Measurements from ENCODE around the gene CYP1B1. TPM values are rescaled to one million over a fixed set of nuclear protein-coding genes. Genes with fewer than 3 reads are reported as not detected.
A peak's percentile ranks its signal among the peaks of the same experiment; 100 is the strongest.

Gene CYP1B1
- total RNA-seq, 1 donor from 2014 or later, result 13.7 TPM

DNA sequence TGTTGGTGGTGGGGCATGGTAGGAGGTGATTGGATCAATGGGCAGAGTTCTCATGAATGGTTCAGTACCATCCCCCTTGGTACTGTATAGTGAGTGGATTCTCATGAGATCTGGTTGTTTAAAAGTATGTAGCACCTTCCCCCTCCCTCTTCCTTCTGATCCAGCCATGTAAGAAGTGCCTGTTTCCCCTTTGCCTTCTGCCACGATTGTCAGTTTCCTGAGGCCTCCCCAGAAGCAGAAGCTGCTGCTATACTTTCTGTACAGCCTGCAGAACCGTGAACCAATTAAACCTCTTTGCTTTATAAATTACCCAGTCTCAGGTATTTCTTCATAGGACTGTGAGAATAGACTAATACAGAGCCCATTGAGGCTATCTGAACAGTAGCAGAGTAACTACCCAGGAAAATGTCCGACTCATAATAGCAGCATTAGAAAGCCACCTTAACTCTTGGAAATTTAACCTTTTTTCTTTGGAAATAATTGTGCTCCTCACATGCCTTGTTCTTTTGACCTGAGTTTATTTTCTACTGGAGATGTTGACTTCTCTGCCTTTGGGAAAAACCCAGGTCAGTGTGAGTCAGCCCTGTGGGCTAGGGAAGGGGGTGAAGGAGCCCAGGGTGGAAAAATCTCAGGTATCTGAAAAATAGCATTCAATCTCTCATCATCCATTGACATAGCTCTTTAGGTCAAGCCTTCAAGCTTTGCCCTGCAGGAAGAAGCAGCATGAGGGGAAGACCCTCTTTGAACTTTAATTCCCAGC is 18.1 kb downstream of the CYP1B1 start:
- H3K9me3 Mint-ChIP-seq, result no peaks in the 10 kb centered on the region
- no peak overlapping the region for H3K27ac Mint-ChIP-seq
- H3K4me3 Mint-ChIP-seq, result peak overlapping the region; percentile 4
- intact Hi-C loops (cut with micrococcal nuclease), result no loop called here
- no peak for DNase-seq
- H3K27me3 Mint-ChIP-seq, result peaks cover 5% of the 10 kb centered on the region
- H3K4me1 Mint-ChIP-seq, result peaks cover 17% of the 10 kb centered on the region
- no peaks in the 10 kb centered on the region for H3K36me3 Mint-ChIP-seq (ENCODE audit: low read depth)

DNA sequence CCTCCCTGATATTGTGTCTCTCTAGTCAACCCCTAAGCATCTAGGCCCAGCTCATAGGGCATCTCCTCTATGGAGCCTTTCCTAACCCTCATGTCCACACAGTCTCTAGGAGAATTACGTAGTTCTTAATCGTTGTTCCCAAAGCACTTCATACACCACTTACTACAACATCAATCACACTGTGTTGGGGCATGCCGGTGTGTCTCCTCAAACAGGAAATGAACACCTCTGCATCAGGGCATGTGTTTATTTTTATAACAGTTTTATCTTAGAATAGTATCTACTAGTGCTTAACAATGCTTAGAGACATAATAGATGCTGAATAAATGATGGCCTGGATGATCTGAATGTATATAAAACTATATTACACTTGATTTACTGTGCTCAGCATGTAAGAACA is 19.7 kb downstream of the CYP1B1 start:
- peaks cover 13% of the 10 kb centered on the region for H3K27me3 Mint-ChIP-seq
- no peaks in the 10 kb centered on the region for H3K36me3 Mint-ChIP-seq (ENCODE audit: low read depth)
- H3K27ac Mint-ChIP-seq, result no peak overlapping the region
- intact Hi-C loops (cut with micrococcal nuclease), result no loop called here
- no peak for DNase-seq
- H3K9me3 Mint-ChIP-seq, result no peaks in the 10 kb centered on the region
- H3K4me1 Mint-ChIP-seq, result peaks cover 17% of the 10 kb centered on the region
- H3K4me3 Mint-ChIP-seq, result no peak overlapping the region

DNA sequence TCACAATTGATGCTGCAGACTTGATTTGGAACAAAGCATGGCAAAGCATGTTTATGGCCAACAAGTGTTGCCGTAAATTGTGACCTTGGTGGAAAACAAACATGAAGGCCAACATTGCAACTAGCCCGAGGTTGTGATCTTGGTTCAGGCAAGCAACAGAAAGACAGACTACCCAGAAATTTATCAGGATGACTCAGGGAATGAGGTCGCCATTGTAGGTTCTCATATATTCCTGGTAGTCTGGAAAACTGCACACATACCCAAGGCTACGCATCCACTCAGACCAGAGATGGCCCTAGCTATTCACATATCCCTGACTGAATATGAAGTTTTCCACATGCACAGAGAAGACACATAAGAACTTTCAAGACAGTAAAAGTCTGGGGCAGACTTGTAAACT is 30.1 kb downstream of the CYP1B1 start:
- no peaks in the 10 kb centered on the region for H3K9me3 Mint-ChIP-seq
- H3K27ac Mint-ChIP-seq, result no peak overlapping the region
- H3K4me1 Mint-ChIP-seq, result no peaks in the 10 kb centered on the region
- DNase-seq, result no peak
- H3K4me3 Mint-ChIP-seq, result no peak overlapping the region
- H3K36me3 Mint-ChIP-seq (ENCODE audit: low read depth), result no peaks in the 10 kb centered on the region
- intact Hi-C loops (cut with micrococcal nuclease), result no loop called here
- H3K27me3 Mint-ChIP-seq, result peaks cover 22% of the 10 kb centered on the region

DNA sequence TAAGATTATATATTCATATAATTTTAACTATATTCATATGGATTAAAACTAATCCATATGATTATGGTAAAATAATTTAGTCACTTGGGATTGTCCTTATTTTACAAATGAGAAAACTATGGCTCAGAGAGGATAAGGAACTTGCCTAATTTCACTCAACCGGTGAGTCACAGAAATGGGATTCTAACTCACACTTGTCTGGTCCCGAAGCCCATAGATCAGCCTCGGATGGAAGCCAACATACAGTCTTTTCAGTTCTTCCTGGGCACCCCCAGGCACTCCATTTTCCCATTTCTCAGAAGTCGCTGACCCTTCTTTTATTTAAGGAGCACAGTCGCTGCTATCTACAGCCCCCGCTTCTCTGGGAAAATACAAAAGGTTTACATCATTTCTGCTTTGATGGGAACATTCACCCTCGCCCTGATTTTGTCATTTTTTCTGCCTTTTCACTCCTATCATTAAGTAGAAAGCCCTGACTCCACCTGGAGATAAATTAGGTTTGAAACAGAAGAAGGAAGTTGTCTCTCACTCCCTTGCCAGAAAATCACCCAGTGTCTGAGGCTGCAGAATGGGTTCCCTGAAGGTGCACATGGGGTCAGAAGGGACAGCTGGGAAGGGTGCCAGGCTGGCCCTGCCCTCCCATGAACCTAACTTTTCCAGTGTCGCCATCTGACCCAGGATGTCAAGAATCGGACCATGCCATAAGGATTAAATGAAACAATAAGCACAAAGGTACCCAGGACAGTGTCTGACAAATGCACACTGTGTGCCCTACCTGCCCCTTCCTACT is 36.6 kb downstream of the CYP1B1 start:
- Mint-ChIP-seq H3K27me3 (peaks cover 38% of the 10 kb centered on the region), H3K4me1 (peaks cover 12% of the 10 kb centered on the region), H3K4me3 (no peak overlapping the region), H3K36me3 (ENCODE audit: low read depth) (no peaks in the 10 kb centered on the region), H3K27ac (no peak overlapping the region), H3K9me3 (no peaks in the 10 kb centered on the region)
- intact Hi-C loops (cut with micrococcal nuclease), result loop anchor here (5.0 kb wide), 2 partner anchors 68 to 223 kb away; no protein-coding TSS in a partner anchor
- DNase-seq, result no peak

DNA sequence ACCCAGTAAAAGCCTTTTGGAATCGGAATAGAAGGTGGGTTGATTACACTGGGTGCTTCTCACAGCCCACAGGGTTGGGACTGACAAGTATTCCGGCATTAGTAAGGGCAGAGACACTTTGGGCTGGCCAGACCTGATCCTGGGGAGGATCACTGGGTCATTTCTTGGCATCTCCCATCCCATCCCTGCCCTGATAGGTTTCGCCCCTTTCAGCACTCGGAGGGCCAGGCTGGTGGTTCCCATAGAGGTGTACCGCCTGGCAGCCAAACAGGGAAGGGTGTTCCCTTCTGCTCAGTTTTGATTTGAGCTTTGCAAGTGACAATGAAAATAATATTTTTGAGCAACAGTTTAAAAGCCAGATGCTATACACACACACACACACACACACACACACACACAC is 37.3 kb downstream of the CYP1B1 start:
- no peak for DNase-seq
- Mint-ChIP-seq H3K9me3 (no peaks in the 10 kb centered on the region), H3K36me3 (ENCODE audit: low read depth) (no peaks in the 10 kb centered on the region), H3K27ac (no peak overlapping the region), H3K4me1 (peaks cover 12% of the 10 kb centered on the region), H3K27me3 (peaks cover 40% of the 10 kb centered on the region), H3K4me3 (peak overlapping the region; percentile 83)
- intact Hi-C loops (cut with micrococcal nuclease), result loop anchor here (1.0 to 5.0 kb wide), 3 partner anchors 38 to 224 kb away; partner anchors contain the start of gene CYP1B1

DNA sequence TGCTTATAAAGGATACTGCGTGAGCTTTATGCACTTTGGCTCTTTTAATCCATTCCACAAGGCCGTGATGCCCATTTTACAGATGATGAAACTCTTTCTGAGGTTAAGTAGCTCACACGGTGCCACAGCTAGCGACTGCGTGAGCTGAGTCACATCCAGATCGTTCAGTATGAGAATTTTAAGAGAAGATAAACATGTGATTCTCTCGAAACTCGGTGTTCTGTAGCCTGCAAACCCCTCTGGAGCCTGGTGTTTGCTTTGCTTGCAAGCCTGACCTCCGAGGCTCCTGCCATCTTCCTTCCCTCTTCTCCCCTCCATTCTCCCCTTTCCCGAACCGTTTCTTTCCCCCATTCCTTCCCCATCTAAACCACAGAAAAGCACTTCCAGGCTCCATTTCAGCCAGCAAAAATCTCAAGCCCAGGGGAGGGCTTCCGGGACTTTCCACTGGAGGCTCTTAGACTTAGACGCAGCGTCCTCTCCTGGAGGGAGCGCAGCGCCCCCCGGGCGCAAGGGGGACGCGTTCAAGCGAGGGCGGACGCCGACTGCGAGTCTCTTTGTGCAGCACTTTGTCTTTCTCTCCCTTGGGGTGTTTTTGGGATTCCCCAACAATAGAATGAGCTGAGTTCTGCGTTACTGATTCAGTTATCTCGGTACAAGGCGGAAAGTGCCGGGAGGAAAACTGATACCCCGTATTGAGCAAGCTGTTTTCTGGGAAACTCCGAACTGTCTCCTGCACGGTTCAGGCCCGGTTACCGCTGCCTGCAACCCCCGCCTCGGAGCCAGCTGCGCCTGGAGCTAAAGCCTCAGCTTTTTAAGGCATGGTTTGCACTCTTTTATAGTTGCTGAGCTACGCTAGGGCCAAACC is 38.0 kb downstream of the CYP1B1 start:
- Mint-ChIP-seq H3K27me3 (peaks cover 38% of the 10 kb centered on the region), H3K27ac (peak overlapping the region; percentile 74), H3K36me3 (ENCODE audit: low read depth) (no peaks in the 10 kb centered on the region), H3K4me3 (peak overlapping the region; percentile 83), H3K9me3 (no peaks in the 10 kb centered on the region), H3K4me1 (peaks cover 15% of the 10 kb centered on the region)
- DNase-seq, result peak; percentile 67
- intact Hi-C loops (cut with micrococcal nuclease), result loop anchor here (1.0 to 5.0 kb wide), 3 partner anchors 38 to 224 kb away; partner anchors contain the start of gene CYP1B1

DNA sequence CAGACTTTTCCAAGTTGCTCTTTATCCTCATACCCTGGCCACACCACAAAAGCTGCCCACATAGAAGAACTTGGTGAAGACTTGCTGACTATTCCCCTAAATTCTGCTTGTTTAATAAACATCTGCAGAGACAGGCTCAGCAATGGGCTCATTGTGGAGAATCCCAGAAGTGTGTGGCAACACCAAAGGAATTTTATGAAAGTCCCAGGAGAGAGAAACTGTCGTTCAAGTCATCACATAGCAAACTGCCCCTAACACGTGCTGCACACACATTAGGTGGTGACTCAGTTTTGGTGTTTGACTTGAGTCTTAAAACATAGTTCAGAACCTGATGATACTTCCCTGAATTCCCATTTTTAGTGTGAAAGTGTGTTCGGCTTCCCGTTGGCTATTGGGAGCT is 38.6 kb downstream of the CYP1B1 start:
- H3K4me3 Mint-ChIP-seq, result peak overlapping the region; percentile 83
- no peak for DNase-seq
- intact Hi-C loops (cut with micrococcal nuclease), result loop anchor here (5.0 kb wide), 2 partner anchors 70 to 225 kb away; no protein-coding TSS in a partner anchor
- peaks cover 15% of the 10 kb centered on the region for H3K4me1 Mint-ChIP-seq
- no peaks in the 10 kb centered on the region for H3K9me3 Mint-ChIP-seq
- H3K27me3 Mint-ChIP-seq, result peaks cover 38% of the 10 kb centered on the region
- no peaks in the 10 kb centered on the region for H3K36me3 Mint-ChIP-seq (ENCODE audit: low read depth)
- H3K27ac Mint-ChIP-seq, result no peak overlapping the region

DNA sequence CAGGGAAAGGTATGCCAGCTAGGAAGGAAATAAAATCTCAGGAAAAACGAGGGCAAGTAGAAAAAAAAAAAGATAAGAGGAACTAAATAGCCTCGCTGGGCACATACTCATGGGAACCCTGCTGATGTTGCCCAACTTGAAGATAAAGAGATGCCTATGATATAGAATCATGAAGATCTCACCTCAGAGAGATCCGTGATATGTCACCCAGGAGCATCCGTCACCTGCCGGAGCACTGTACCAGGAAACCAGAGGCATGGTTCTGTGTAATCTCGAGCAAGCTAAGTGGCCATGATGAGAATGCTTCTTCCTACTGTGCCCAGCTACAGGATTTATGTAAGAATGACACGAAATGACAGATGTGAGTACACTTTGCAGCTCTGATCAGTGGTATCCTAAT is 40.0 kb downstream of the CYP1B1 start:
- Mint-ChIP-seq H3K36me3 (ENCODE audit: low read depth) (no peaks in the 10 kb centered on the region), H3K4me3 (no peak overlapping the region), H3K4me1 (peaks cover 15% of the 10 kb centered on the region), H3K9me3 (no peaks in the 10 kb centered on the region), H3K27me3 (peaks cover 43% of the 10 kb centered on the region), H3K27ac (no peak overlapping the region)
- no peak for DNase-seq
- intact Hi-C loops (cut with micrococcal nuclease), result loop anchor here (5.0 kb wide), 2 partner anchors 71 to 226 kb away; no protein-coding TSS in a partner anchor

DNA sequence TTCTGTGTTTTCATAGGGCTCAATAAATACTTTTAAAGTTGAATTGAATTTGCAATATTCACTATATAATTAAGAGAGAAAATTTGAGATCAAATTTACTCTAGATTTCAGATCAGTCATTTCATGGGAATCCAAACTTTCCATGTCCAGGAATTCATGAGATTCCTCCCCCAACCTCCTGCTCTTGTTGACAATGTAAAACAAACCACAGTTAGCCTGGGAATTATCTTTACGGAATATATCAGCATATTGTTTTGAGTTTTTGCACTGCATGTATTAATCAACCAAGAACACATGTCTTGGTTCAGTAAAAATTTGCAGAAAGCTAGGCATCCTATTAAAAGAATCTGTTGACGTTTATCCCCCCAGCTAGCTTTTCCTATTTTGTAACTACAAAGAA is 42.3 kb downstream of the CYP1B1 start:
- Mint-ChIP-seq H3K4me1 (peaks cover 15% of the 10 kb centered on the region), H3K36me3 (ENCODE audit: low read depth) (no peaks in the 10 kb centered on the region), H3K4me3 (no peak overlapping the region), H3K27me3 (peaks cover 39% of the 10 kb centered on the region), H3K27ac (no peak overlapping the region), H3K9me3 (no peaks in the 10 kb centered on the region)
- DNase-seq, result no peak
- intact Hi-C loops (cut with micrococcal nuclease), result no loop called here

DNA sequence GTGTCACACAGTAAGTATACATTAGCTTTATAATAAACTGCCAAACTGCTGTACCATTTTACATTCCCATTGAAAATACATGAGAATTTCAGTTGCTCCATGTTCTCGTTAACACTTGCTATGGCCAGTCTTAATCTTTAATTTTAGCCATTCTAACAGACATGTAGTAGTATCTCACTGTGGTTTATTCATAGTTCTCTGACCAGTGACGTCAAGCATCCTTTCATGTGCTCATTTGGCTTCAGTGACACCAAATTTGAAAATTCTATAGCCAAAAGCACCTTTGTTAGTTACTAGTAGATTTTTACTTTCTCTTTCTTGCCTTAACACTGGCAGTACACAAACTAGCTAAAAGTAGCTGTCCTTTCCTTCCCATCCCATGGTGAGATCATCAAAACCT is 43.0 kb downstream of the CYP1B1 start:
- no peaks in the 10 kb centered on the region for H3K36me3 Mint-ChIP-seq (ENCODE audit: low read depth)
- H3K27me3 Mint-ChIP-seq, result peaks cover 36% of the 10 kb centered on the region
- H3K9me3 Mint-ChIP-seq, result no peaks in the 10 kb centered on the region
- no peak overlapping the region for H3K4me3 Mint-ChIP-seq
- no peak overlapping the region for H3K27ac Mint-ChIP-seq
- no peak for DNase-seq
- H3K4me1 Mint-ChIP-seq, result peaks cover 10% of the 10 kb centered on the region
- intact Hi-C loops (cut with micrococcal nuclease), result no loop called here

DNA sequence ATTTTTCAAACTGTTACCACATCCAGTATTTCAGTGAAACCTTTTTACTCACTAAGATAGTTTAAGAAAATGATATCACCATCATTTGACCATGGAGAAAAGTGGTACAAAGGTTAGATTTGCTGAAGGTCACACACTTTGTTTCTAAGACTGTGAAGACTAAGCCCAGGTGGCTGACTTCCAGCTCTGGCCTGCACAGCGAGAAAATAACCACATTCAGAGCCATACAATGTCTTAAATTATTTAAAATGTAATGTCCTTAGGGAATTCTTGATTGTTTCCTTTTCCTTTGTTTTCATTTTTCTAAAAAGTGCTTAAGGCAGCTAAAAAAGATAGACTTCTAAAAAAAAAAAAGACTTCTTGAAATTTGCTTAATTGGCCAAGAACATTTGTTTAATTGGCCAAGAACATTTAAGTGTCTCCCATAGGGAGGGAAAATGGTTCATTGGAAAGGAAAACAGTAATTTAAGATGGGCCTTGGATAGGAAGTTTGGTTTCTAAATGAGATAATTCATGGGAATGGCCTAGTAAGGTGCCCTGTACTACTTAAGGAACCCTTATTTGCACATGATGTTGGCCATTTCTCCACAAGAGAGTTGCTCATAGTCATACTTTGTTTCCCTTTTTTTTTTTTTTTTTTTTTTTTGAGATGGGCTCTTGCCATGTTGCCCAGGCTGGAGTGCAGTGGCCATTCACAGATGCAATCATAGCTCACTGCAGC is 45.2 kb downstream of the CYP1B1 start:
- Mint-ChIP-seq H3K27ac (no peak overlapping the region), H3K4me3 (no peak overlapping the region), H3K36me3 (ENCODE audit: low read depth) (no peaks in the 10 kb centered on the region), H3K27me3 (peaks cover 31% of the 10 kb centered on the region), H3K9me3 (no peaks in the 10 kb centered on the region), H3K4me1 (peaks cover 2% of the 10 kb centered on the region)
- no peak for DNase-seq
- intact Hi-C loops (cut with micrococcal nuclease), result no loop called here

DNA sequence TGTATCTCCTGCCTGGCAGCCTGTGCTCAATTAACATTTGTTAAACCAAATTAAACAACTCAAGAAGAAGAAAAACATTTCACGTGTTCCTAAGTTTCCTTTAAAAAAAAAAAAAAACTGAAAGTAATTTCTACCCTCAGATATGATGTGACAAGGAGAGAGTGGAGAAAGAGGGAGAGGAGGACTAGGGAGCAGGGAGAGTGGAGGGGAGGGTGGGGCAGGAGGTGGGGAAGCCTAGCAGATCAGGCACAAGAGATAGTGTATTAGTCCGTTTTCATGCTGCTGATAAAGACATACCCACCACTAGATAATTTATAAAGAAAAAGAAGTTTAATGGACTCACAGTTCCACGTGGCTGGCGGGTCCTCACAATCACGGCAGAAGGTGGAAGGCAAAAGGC is 46.4 kb downstream of the CYP1B1 start:
- intact Hi-C loops (cut with micrococcal nuclease), result no loop called here
- peaks cover 2% of the 10 kb centered on the region for H3K4me1 Mint-ChIP-seq
- H3K9me3 Mint-ChIP-seq, result no peaks in the 10 kb centered on the region
- H3K27ac Mint-ChIP-seq, result no peak overlapping the region
- no peaks in the 10 kb centered on the region for H3K36me3 Mint-ChIP-seq (ENCODE audit: low read depth)
- no peak for DNase-seq
- peaks cover 34% of the 10 kb centered on the region for H3K27me3 Mint-ChIP-seq
- no peak overlapping the region for H3K4me3 Mint-ChIP-seq

DNA sequence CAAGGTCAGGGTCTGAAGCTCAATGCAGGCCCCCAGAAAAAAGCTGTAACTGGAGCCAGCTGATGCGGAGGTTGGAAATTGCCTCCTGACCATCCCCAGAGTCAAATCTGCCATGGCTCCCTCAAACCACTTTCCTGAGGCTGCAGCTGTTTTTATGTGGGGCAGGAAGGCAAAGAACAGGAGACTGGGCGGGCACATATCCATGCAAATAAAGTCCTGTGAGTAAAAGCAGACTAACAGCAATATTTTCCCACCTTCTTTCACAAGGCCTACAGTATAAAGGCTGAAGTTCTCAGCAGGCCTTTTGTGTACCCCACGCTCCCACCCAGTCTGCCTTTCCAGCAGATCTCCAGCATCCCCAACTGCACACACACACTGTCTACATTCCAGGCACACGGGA is 47.1 kb downstream of the CYP1B1 start:
- Mint-ChIP-seq H3K36me3 (ENCODE audit: low read depth) (no peaks in the 10 kb centered on the region), H3K4me3 (no peak overlapping the region), H3K4me1 (peaks cover 2% of the 10 kb centered on the region), H3K27ac (no peak overlapping the region), H3K9me3 (no peaks in the 10 kb centered on the region), H3K27me3 (peaks cover 36% of the 10 kb centered on the region)
- no peak for DNase-seq
- intact Hi-C loops (cut with micrococcal nuclease), result no loop called here
